RPMI7951 (cell line): ENCODE data around the gene PFKFB1. TPM values are rescaled to one million over a fixed set of nuclear protein-coding genes. Genes with fewer than 3 reads are reported as not detected.
A peak's percentile ranks its signal among the peaks of the same experiment; 100 is the strongest.
"Not testable (repeated sequence)": the region's sequence is repeated elsewhere in the genome, so short reads cannot be mapped to it uniquely, and the experiment has no call there.

Source experiments
- DNase-seq: peaks from one replicate; pipeline ENCODE4 v3.0.0-alpha.2; 2012; ENCODE audit warnings: low read depth
- total RNA-seq: library from RNA; depleted of rRNA; stranded (reverse); fragments of >200 nt; shearing (Covaris generic); gene quantifications from 2 replicates; pipeline ENCODE4 v1.2.3, GENCODE V29; 2014

Gene PFKFB1
- total RNA-seq, 1 experiment from 2014 or later, result not detected

- no peak for DNase-seq
These were observed 921 bp downstream of the PFKFB1 start for GRCh38 chrX:54992911-54993622.

- DNase-seq, result no peak
These were observed 2.3 kb downstream of the PFKFB1 start for GRCh38 chrX:54991706-54992105.

GRCh38 chrX:54983306-54983705, 10.7 kb downstream of the PFKFB1 start:
- DNase-seq, result not testable (repeated sequence)

- no peak for DNase-seq
These were observed 13.7 kb downstream of the PFKFB1 start for GRCh38 chrX:54980334-54980733.

- DNase-seq, result no peak
These were observed 14.6 kb downstream of the PFKFB1 start for GRCh38 chrX:54979432-54979831.

- peak; percentile 19 for DNase-seq
These were observed 15.5 kb downstream of the PFKFB1 start for GRCh38 chrX:54978448-54978847.

GRCh38 chrX:54977387-54977786, 16.6 kb downstream of the PFKFB1 start:
- no peak for DNase-seq

- DNase-seq, result no peak
These were observed 29.1 kb downstream of the PFKFB1 start for GRCh38 chrX:54964766-54965497.

GRCh38 chrX:54961750-54962149, 32.2 kb downstream of the PFKFB1 start:
- DNase-seq, result no peak

GRCh38 chrX:54950730-54951375, 43.1 kb downstream of the PFKFB1 start:
- no peak for DNase-seq

GRCh38 chrX:54945224-54945623, 48.8 kb downstream of the PFKFB1 start:
- DNase-seq, result no peak

- DNase-seq, result no peak
These were observed 49.2 kb downstream of the PFKFB1 start for GRCh38 chrX:54944816-54945215.

- no peak for DNase-seq
These were observed 56.6 kb downstream of the PFKFB1 start for GRCh38 chrX:54937416-54937815.

- no peak for DNase-seq
These were observed 58.7 kb downstream of the PFKFB1 start for GRCh38 chrX:54935306-54935705.

GRCh38 chrX:54934890-54935289, 59.1 kb downstream of the PFKFB1 start:
- DNase-seq, result no peak

- no peak for DNase-seq
These were observed 59.9 kb downstream of the PFKFB1 start for GRCh38 chrX:54934058-54934457.

- no peak for DNase-seq
These were observed 60.7 kb downstream of the PFKFB1 start for GRCh38 chrX:54933150-54933826.

- no peak for DNase-seq
These were observed 62.9 kb downstream of the PFKFB1 start for GRCh38 chrX:54931107-54931506.

GRCh38 chrX:54930291-54931049, 63.5 kb downstream of the PFKFB1 start:
- no peak for DNase-seq

GRCh38 chrX:54928876-54929275, 65.1 kb downstream of the PFKFB1 start:
- DNase-seq, result no peak

- DNase-seq, result no peak
These were observed 67.0 kb downstream of the PFKFB1 start for GRCh38 chrX:54926978-54927377.

GRCh38 chrX:54923376-54923775, 70.6 kb downstream of the PFKFB1 start:
- no peak for DNase-seq
